Measurements from ENCODE around the gene CYB5D1. TPM values are rescaled to one million over a fixed set of nuclear protein-coding genes. Genes with fewer than 3 reads are reported as not detected.
A peak's percentile ranks its signal among the peaks of the same experiment; 100 is the strongest.

CYB5D1 gene
- total RNA-seq, 1 donor = 11.2 TPM

DNA sequence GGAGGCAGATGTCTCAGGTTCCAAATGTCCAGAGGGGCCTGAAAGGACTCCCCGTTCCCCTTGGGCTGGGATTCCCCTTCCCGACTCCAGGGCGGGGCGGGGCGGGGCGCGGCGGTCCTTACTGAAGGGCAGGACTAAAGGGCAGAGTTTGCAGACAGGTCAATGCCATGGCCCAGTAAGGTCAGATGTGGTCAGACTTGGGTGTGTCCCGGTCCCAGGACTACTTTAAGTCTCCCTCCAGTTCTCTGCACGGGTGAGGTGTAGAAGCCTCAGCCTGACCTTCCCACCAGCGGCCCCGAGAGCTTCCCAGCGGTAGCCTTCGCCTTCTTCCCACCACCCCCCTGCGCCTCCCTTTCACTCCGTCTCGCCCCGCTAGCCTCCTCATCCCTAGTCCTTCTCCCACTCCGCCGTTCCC is 23.3 kb upstream of the CYB5D1 start:
- DNase-seq (ENCODE audit: low read depth) = peak; percentile 62
- peak overlapping the region; percentile 80 for H3K4me3 ChIP-seq (ENCODE audit: low read depth, low read length)
- TF ChIP-seq, protein P1, sequence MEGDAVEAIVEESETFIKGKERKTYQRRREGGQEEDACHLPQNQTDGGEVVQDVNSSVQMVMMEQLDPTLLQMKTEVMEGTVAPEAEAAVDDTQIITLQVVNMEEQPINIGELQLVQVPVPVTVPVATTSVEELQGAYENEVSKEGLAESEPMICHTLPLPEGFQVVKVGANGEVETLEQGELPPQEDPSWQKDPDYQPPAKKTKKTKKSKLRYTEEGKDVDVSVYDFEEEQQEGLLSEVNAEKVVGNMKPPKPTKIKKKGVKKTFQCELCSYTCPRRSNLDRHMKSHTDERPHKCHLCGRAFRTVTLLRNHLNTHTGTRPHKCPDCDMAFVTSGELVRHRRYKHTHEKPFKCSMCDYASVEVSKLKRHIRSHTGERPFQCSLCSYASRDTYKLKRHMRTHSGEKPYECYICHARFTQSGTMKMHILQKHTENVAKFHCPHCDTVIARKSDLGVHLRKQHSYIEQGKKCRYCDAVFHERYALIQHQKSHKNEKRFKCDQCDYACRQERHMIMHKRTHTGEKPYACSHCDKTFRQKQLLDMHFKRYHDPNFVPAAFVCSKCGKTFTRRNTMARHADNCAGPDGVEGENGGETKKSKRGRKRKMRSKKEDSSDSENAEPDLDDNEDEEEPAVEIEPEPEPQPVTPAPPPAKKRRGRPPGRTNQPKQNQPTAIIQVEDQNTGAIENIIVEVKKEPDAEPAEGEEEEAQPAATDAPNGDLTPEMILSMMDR (IDR thresholded peaks at IDR 0.05; ENCODE audit: insufficient read depth, low read depth, low read length) = no peak

DNA sequence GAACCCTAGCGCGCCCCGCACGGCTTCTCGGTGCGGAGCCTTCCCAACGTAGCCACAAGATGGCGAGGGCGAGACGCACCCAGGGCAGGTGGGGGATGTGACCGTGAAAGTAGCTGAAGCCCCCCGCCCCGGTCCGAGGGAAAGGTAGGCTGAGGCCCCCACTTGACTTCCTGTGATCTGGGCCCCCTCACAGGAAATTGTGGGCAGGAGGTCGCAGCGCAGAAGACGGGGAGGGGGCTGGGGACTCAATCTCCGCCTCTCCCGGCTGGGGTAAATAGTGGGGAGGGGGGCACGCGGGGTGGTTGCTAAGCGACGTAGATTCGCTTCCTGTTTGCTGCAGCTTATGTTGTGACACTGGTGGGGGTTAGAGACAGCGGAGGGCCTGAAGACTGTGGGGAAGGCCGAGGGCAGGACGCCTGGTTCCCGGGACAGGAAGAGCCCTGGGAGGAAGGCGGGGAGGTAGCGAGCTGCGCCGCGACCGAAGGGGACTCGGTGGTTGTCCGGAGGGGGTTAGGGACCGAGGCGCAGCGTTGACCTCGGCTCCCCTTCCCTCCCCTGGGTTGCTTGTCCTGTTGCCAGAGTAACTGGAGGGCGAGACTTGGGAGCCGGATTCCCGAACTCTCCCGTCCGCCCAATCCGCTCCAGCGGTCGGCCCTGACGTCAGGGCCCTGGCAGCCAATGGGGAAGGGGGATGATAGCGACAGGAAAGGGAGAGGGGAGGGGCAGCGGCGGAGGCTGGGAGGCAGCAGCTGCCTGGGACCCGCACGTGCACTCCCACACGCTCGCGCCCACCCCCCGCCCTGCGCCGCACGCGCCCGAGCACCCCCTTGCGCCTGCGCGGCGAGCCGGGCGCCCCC is 22.6 kb upstream of the CYB5D1 start:
- peak overlapping the region; percentile 80 for H3K4me3 ChIP-seq (ENCODE audit: low read depth, low read length)
- TF ChIP-seq, protein P1 (IDR thresholded peaks at IDR 0.05; ENCODE audit: insufficient read depth, low read depth, low read length) = peak; percentile 84
- peak; percentile 99 for DNase-seq (ENCODE audit: low read depth)

DNA sequence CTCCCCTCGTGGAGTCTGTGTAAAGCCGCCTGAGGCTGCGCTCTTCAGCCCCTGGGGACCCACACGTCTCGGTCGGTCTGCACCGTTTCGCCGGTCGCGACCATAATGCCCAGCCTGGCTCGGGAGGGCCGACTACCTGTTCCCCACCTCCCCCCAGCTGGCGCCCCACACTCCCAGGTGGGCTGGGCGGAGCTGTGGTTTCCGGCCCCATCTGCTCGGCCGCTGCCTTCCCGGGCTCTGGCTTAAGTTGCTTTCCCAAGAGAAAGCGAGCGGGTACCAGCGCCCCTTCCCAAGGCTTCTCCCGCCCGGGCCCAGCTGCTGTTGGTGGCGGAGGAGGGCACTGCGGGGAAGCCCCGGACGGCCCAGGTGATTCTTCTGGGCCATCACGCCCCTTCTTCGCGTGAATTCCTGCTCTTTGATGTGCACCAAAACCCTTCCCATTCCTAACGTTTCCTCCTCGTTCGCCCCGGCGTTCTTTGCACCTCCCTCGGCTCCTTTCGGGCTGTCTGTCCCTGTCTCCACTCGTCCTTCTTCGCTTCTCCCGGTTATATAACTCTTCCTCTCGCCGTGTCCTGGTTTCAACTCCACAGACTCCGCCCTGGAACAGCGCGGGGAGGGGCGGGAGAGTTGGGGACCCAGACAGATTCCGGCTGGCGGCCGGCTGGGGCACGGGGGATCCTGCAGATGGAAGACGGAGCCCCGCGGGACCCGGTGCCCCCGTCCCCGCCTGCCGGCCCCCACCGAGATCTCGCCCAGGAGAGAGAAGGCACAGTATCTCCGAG is 21.8 kb upstream of the CYB5D1 start:
- H3K4me3 ChIP-seq (ENCODE audit: low read depth, low read length) = peak overlapping the region; percentile 80
- TF ChIP-seq, protein P1 (IDR thresholded peaks at IDR 0.05; ENCODE audit: insufficient read depth, low read depth, low read length) = no peak
- no peak for DNase-seq (ENCODE audit: low read depth)

DNA sequence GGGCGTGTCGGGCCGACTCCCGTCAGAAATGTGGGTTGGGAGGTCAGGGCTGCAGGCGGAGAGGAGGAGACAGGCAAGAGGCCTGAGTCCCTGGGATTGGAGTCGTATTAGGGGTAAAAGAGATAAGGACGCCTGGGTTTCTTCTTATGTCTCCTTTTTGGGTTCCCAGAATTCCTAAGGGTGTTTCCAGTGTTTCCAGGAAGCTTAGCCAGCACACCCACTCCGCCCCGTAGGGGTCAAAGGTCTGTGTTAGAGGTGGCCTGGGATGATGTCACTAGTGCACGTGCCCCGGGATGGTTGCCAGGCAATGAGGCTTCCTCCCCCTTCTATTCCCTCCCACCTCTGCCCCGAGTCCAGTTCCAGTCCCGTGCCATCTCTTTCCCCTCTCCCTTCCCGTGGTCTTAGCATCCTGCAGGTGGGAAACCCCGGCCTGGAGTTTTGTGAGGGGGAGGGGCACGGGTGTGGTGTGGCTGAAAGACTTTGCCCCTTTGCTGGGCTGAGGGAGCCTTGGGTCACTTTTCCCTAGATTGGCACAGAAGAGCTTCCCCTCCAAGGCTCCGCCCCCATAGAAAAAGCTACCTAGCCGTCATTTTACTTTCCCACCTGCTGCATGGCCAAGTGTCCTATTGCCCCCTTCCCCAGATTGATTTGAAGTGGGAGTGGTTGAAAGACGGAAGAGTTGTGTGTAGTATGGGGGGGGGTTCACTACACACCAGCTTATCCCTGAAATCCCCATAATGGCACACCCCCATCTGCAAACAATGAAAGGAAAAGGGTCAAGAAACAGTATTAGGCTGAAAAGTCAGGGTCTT is 21.0 kb upstream of the CYB5D1 start:
- TF ChIP-seq, protein P1 (IDR thresholded peaks at IDR 0.05; ENCODE audit: insufficient read depth, low read depth, low read length) = no peak
- peak; percentile 100 for DNase-seq (ENCODE audit: low read depth)
- peak overlapping the region; percentile 80 for H3K4me3 ChIP-seq (ENCODE audit: low read depth, low read length)

DNA sequence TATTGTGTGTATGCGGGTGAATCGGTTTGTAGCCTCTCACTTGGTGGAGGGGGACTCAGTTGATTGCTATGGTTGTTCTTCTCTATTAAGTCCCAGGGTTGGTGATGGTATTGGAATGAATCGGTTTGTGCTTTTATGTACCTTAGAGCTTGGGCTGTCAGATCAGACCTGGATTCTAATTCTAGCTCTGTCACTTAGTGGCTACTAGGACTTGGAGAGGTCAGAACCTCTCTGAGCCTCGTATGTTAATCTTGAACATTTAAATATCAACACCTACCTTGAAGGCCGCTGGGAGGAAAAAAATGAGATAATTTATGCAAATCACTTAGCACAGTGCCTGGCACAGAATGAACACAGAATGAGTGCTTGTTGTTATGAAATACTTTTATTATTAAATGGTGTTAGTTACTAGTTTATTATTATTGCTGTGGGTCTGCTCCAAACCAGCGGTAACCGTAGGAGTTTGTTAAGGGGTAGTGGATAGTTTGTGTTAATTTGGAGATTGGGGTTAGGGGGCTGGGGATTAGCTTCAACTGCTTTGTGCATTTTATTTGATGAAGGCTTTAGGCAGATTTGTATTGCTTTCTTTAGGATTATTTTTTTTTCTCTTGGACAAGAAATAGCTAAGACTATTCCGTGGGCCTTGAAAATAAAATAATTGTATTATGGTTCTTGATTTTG is 20.3 kb upstream of the CYB5D1 start:
- TF ChIP-seq, protein P1 (IDR thresholded peaks at IDR 0.05; ENCODE audit: insufficient read depth, low read depth, low read length) = no peak
- DNase-seq (ENCODE audit: low read depth) = peak; percentile 34
- peak overlapping the region; percentile 80 for H3K4me3 ChIP-seq (ENCODE audit: low read depth, low read length)
